Hair follicular keratinocyte (primary cell): ENCODE results near the gene CYP1B1. TPM values are rescaled to one million over a fixed set of nuclear protein-coding genes. Genes with fewer than 3 reads are reported as not detected.

Experiments used
- total RNA-seq: library from RNA; depleted of rRNA; stranded (reverse); fragments of >200 nt; gene quantifications from 2 replicates; pipeline ENCODE4 v1.2.3, GENCODE V29; 2015

The CYP1B1 gene
- total RNA-seq: 6.4 and 15.3 TPM in 2 replicates

GRCh38 chr2:38075507-38076151 lies at the start of gene CYP1B1:
TSS of gene CYP1B1 (minus strand) at chr2:38076151. CDS start at chr2:38075388, 763 bp downstream.

Other genes with a start within 250 kb of the CYP1B1 start
- gene RMDN2, start 150.9 kb downstream of the CYP1B1 start, total RNA-seq: 1.0 and 1.7 TPM in 2 replicates